ENCODE results near the gene SPOCK1.

DNA sequence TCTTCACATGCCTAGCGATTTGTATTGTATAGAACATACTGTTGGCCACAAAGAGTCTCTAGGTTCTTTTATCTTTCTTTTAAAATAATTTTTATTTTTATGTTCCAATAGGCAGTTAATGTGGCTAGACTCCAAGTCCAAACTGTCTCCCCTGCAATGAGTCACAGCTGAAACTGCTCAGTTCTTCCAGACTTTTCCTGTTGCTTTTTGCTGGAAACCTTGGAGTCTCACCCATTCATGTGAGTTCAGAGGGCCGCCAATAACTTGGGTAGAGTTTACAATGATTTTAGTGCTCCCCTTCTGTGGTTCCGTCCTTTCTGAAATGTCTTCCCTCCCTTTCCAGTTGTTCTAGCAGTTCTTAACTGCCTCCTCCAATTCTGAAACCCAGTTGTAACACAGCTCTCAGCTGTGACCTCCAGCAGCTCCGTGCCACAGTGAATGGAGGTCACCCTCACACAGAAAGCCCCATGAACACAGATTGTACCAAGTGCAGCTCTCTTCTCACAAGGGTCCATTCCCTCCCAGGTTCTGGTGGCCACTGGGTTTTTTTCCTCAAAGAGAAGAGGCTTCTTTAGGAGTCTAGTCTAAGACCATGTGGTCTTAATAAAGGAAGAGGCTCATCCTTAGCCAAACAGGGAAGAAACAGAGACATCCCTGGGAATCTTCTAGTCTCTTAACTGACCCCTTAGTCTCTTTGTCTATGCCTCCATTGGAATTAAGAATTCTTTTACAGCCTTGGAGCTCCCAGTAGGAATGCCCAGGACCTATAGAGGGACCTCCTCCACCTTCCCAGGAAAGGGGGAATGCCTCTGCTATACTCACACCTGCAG, 198.5 kb downstream of the SPOCK1 start:
- no peak for TF ChIP-seq BHLHE40 (IDR thresholded peaks at IDR 0.05; ENCODE audit: borderline replicate concordance)
- TF ChIP-seq HDGF (IDR thresholded peaks at IDR 0.05; ENCODE audit: borderline replicate concordance): no peak
- TF ChIP-seq PKNOX1 (IDR thresholded peaks at IDR 0.05): no peak
- no peak for TF ChIP-seq SUZ12 (IDR thresholded peaks at IDR 0.05)
- no peak for TF ChIP-seq SP1 (IDR thresholded peaks at IDR 0.05)
- no peak for TF ChIP-seq TARDBP (IDR thresholded peaks at IDR 0.05)
- no peak for TF ChIP-seq ARNT (IDR thresholded peaks at IDR 0.05)
- TF ChIP-seq ZNF384 (IDR thresholded peaks at IDR 0.05): no peak

Data from HEK293T (cell line).